GM12801 (cell line): ENCODE data around the gene DPEP1.

Experiments
- TF ChIP-seq, protein P1 (sequence below): IDR thresholded peaks from one replicate; pipeline ENCODE4 v1.5.1; 2011; ENCODE audit warnings: control low read depth; ENCODE audit not compliant: insufficient read length; ENCODE audit errors: extremely low read depth

The DPEP1 gene

GRCh38 chr16:89642574-89642973 is 29.1 kb downstream of the DPEP1 start:
- TF ChIP-seq, protein P1, sequence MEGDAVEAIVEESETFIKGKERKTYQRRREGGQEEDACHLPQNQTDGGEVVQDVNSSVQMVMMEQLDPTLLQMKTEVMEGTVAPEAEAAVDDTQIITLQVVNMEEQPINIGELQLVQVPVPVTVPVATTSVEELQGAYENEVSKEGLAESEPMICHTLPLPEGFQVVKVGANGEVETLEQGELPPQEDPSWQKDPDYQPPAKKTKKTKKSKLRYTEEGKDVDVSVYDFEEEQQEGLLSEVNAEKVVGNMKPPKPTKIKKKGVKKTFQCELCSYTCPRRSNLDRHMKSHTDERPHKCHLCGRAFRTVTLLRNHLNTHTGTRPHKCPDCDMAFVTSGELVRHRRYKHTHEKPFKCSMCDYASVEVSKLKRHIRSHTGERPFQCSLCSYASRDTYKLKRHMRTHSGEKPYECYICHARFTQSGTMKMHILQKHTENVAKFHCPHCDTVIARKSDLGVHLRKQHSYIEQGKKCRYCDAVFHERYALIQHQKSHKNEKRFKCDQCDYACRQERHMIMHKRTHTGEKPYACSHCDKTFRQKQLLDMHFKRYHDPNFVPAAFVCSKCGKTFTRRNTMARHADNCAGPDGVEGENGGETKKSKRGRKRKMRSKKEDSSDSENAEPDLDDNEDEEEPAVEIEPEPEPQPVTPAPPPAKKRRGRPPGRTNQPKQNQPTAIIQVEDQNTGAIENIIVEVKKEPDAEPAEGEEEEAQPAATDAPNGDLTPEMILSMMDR, result no peak

DNA sequence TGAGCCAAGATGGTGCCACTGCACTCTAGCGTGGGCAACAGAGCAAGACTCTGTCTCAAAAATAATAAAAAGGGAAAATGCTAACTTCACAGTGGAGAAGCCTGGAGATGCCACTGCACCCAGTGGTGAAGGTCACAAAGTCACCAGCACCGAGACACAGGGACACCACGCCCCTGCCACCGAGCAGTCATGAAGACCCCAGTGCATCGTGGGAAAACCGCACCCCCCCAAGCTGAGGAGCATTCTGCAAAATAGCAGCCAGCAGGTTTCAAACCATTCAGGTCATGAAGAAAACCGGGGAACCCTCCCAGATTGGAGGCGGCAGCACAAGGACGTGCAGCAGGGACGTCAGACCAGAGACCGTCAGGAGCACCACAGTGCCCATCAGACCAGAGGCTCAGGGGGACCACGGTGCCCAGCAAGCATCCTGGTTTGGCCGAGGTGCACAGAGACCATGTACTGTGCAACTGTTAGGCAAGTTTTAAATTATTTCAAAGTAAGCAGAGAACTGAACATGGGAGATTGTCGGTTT is 30.4 kb downstream of the DPEP1 start:
- TF ChIP-seq, protein P1, result no peak

DNA sequence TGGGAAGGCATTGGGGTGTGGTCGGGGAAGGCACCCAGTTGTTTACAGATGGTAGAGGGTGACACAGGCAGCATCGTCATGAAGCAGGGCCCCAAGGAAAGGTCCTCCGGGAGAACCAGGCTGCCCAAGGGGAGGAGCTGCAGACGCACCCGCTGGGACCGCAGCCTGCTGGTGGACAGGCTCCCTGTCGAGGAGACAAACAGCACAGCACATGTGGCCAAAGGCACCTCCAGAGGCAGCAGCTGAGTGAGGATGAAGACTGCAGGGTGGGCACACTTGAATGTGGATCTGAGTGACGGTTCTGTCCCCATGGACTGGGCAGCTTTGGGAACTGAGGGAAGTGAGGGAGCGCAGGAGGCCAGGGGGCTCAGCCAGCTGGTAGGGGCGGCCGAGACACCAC is 31.7 kb downstream of the DPEP1 start:
- TF ChIP-seq, protein P1, result no peak

GRCh38 chr16:89646270-89646669 is 32.8 kb downstream of the DPEP1 start:
- TF ChIP-seq, protein P1, result no peak

- TF ChIP-seq, protein P1, result no peak
These were observed 33.5 kb downstream of the DPEP1 start for GRCh38 chr16:89646906-89647305.

GRCh38 chr16:89651584-89651983 is 38.1 kb downstream of the DPEP1 start:
- TF ChIP-seq, protein P1, result no peak

DNA sequence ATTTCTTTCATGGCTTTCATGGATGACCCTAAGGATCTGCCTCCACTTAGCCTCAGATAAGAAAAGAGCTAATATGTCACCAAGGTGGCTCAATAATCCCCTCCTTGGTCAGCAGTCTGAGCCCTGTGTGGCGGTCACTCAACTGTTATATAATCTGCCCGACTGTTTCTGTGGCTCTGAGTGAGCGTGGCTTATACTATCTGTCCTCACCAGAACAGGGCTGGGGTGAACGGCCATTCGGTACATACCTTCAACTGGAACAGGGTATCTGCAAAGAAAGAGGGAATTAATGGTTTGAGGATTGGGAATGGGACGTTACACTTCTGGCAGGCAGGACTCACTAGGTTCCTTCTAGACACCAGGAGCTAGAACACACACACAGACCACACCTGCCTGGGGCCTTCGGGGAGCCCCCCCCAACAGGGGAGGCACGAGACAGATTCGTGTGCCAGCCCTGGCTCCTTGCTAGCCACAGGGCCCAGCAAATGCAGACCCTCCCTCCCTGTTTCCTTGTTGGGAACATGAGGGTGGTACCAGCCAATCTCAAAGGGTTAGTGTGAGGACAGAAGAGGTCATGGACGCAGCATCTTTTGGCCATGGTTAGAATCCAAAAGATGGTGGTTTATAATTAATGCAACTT is 40.3 kb downstream of the DPEP1 start:
- TF ChIP-seq, protein P1, result no peak
